ENCODE results near the gene JARID2.

The JARID2 gene

DNA sequence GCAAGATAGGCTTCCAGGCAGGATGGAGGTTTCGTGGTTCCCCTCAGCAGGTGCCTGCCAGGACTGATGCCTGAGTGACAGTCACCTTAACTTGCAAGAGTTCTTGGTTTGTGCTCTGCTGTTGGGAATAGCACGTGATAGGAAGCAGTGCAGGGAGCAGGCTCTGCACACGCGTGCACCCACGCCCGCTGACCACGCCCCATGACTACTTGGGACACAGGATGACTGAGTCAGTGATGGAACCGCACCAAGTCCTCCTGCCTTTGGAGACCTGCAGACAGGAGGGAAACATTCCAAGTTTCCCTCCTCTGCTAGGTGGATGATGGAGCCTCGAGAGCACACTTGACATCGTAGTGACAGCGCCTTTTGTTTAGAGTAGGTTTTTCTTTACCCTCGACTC lies 252.8 kb downstream of the JARID2 start:
- Histone ChIP-seq H3K9me3 (ENCODE audit: control insufficient read depth, low read length) (no peaks in the 10 kb centered on the region), H3K4me3 (ENCODE audit: low read depth, low read length) (no peak overlapping the region), H3K4me1 (peaks cover 17% of the 10 kb centered on the region), H3K79me2 (no peaks in the 10 kb centered on the region), H3K9ac (no peak overlapping the region), H2AFZ (no peak overlapping the region), H3K4me2 (ENCODE audit: low read length) (no peak overlapping the region), H3K27me3 (ENCODE audit: control insufficient read depth, insufficient read depth, low read length) (no peaks in the 10 kb centered on the region), H3K36me3 (ENCODE audit: control insufficient read depth, insufficient read depth, low read length) (no peaks in the 10 kb centered on the region), H3K27ac (no peak overlapping the region)
- TF ChIP-seq, protein P1, sequence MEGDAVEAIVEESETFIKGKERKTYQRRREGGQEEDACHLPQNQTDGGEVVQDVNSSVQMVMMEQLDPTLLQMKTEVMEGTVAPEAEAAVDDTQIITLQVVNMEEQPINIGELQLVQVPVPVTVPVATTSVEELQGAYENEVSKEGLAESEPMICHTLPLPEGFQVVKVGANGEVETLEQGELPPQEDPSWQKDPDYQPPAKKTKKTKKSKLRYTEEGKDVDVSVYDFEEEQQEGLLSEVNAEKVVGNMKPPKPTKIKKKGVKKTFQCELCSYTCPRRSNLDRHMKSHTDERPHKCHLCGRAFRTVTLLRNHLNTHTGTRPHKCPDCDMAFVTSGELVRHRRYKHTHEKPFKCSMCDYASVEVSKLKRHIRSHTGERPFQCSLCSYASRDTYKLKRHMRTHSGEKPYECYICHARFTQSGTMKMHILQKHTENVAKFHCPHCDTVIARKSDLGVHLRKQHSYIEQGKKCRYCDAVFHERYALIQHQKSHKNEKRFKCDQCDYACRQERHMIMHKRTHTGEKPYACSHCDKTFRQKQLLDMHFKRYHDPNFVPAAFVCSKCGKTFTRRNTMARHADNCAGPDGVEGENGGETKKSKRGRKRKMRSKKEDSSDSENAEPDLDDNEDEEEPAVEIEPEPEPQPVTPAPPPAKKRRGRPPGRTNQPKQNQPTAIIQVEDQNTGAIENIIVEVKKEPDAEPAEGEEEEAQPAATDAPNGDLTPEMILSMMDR (IDR thresholded peaks at IDR 0.05) = no peak

DNA sequence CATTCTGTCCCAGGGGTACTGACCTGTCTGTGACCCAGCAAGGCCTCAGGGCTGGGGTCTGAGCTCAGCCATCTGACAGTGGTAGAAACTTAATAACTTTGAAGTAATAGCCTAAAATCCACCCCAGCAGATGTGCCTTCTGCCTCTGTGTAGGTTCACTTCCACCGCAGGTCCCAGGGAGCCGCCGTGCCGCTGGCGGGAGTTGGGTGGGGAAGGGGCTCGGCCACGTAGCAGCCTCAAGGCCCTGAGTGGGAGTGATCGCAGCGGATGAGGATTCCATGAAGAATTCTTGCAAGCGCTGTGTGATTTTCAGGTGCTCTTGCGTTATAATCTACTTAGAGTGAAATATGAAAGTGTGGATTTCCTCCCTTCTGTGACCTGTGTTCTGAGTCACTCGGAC lies 253.3 kb downstream of the JARID2 start:
- Histone ChIP-seq H3K27me3 (ENCODE audit: control insufficient read depth, insufficient read depth, low read length) (no peaks in the 10 kb centered on the region), H3K9me3 (ENCODE audit: control insufficient read depth, low read length) (no peaks in the 10 kb centered on the region), H3K9ac (no peak overlapping the region), H3K36me3 (ENCODE audit: control insufficient read depth, insufficient read depth, low read length) (no peaks in the 10 kb centered on the region), H3K79me2 (no peaks in the 10 kb centered on the region), H3K4me3 (ENCODE audit: low read depth, low read length) (no peak overlapping the region), H3K4me2 (ENCODE audit: low read length) (no peak overlapping the region), H3K27ac (no peak overlapping the region), H3K4me1 (peaks cover 22% of the 10 kb centered on the region), H2AFZ (no peak overlapping the region)
- TF ChIP-seq, protein P1 (IDR thresholded peaks at IDR 0.05) = no peak

DNA sequence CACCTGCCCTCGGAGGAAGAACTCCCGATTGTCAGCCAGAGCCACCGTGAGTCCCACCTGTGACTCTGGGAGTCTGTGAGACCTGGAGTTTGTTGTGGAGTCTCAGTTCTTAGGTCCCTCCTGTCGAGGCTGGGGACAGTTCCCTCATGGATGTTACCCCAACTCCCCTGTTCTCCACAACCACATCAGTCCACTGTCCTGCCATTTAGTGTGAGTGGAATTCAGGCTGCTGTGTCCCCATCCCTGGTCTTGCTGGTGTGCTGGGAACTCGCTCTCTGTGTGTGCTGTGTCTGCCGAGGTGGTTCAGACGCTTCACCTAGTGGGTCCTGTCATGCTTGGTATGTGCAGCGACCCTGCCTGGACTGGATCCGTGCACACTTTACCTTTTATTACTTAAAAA lies 253.7 kb downstream of the JARID2 start:
- no peak overlapping the region for H3K4me2 ChIP-seq (ENCODE audit: low read length)
- H3K9me3 ChIP-seq (ENCODE audit: control insufficient read depth, low read length) = no peaks in the 10 kb centered on the region
- no peak overlapping the region for H3K4me3 ChIP-seq (ENCODE audit: low read depth, low read length)
- H2AFZ ChIP-seq = no peak overlapping the region
- no peak overlapping the region for H3K9ac ChIP-seq
- H3K36me3 ChIP-seq (ENCODE audit: control insufficient read depth, insufficient read depth, low read length) = no peaks in the 10 kb centered on the region
- TF ChIP-seq, protein P1 (IDR thresholded peaks at IDR 0.05) = no peak
- H3K27me3 ChIP-seq (ENCODE audit: control insufficient read depth, insufficient read depth, low read length) = no peaks in the 10 kb centered on the region
- H3K27ac ChIP-seq = no peak overlapping the region
- H3K79me2 ChIP-seq = no peaks in the 10 kb centered on the region
- peaks cover 26% of the 10 kb centered on the region for H3K4me1 ChIP-seq

DNA sequence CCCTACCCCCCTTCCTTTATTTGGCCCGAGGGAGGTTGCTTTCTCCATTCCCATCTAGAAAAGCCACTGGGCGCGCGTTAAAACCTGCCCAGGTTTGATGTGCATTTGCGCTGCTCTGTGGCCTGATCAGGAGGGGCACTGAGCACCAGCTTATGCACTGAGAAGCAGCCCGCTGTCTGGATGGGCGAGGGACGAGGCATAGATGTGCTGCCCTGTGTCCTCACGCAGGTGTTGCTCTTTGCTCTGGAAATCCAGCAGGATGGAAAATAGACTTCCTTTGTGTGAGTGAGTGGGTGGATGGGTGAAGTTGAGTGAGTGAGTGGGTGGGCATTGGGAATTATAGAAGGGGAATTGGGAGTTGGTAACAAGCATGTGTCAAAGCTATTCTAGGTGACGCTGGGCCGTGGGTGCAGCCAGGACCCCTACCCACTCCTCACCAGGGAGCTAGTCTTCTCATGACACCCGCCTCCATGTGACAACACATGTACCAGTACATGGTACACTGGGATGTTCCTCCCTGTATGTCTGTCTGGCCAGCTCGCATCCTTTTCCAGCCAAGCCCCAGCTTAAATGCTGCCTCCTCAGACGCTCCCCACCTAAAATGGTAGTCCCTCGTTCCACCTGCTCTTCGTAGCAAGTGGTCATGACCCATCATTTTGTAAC lies 254.3 kb downstream of the JARID2 start:
- Histone ChIP-seq H2AFZ (no peak overlapping the region), H3K4me3 (ENCODE audit: low read depth, low read length) (no peak overlapping the region), H3K36me3 (ENCODE audit: control insufficient read depth, insufficient read depth, low read length) (no peaks in the 10 kb centered on the region), H3K27me3 (ENCODE audit: control insufficient read depth, insufficient read depth, low read length) (no peaks in the 10 kb centered on the region), H3K79me2 (no peaks in the 10 kb centered on the region), H3K4me1 (peaks cover 32% of the 10 kb centered on the region), H3K27ac (no peak overlapping the region), H3K9ac (no peak overlapping the region), H3K4me2 (ENCODE audit: low read length) (no peak overlapping the region), H3K9me3 (ENCODE audit: control insufficient read depth, low read length) (no peaks in the 10 kb centered on the region)
- TF ChIP-seq, protein P1 (IDR thresholded peaks at IDR 0.05) = no peak

All from parathyroid adenoma (tissue), 2 donors.